Measurements from ENCODE around the gene ODAD3.

ODAD3 gene

DNA sequence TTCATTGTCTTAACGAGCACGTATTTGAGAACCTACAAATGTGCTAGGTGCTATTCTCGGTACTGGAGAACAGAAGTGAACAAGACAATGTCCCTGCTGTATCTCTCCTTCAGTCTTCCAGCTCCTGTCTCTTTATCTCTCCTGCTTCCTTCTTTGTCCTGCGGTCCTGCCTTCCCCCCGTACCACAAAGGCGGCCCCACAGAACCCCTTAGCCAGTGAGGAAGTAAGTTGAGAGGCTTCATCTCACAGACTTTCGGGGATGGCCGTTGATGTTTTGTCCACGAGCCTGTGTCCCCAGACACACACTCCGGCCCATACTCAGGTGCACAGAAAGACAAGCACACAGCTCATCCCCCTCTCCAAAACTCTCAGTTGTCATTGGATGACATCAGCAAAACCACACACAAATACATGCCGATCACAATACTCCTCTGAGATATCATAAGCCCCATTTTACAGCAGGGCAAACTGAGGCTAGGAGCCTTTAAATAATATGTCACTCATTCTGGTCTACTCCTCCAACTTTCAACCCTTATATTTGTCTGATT is 61.0 kb downstream of the ODAD3 start:
- no peak for DNase-seq

DNA sequence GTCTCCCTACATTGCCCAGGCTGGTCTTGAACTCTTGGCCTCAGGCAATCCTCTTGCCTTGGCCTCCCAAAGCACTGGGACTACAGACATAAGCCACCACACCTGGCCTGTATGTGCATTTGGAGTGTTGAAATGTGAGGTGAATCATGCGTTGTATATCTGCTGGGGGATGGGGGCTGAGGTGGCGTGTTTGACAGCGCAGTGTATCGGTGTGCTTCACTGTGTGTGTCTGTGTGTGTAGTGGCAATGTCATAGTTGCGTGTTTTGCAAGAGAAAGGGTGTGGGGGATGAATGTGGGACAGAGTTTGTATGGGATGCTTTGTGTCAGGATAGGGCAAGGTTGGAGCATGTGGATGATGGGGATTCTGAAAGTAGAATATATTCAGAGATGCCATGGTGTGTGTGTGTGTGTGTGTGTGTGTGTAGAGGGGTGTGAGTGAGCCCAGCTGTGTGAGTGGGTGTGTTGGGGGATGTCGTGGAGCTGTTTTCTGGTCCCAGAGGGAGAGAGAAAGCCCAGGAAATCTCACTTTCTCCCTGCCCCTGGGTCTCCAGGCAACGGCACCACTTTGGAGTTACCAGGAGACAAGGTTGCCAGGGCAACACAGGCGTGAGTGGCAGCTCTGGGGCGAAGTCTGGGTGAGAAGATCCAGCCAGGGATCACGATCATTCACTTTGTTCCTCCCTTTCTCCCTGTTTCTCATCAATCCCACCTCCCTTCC is 61.6 kb downstream of the ODAD3 start:
- no peak for DNase-seq

DNA sequence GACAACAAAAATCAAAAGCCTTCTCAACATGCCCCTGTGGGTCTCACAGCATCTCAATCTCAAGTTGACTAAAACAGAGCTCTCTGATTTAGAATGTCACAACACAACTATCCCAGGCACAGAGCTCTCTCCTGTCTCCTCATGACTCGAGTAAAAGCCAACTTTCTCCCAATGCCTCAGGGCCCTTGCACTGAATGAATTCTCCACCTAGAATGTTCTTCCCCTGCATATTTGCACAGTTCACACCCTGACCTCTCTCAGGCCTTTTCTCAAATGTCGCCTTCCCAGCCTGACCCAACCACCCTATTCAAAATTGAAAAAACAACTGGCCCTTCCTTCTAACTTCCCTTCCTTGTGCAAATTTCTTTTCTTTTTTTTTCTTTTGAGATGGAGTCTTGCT is 64.2 kb downstream of the ODAD3 start:
- DNase-seq: no peak
